H1 (cell line): Measurements from ENCODE around the gene NASP.

ENCODE experiments used
- CBX5 ChIP-seq: fragments of 300-800, 300-1000 bp; sonication (generic); IDR thresholded peaks from 2 replicates; pipeline ENCODE4 v1.7.1; 2016; ENCODE audit warnings: antibody characterized with exemption, low read length, low read depth
- CTCF ChIP-seq, 3 experiments: IDR thresholded peaks; 1 replicate in 2 of 3; 2 replicates in 1 of 3; pipeline versions ENCODE4 v1.5.1 to v1.6.1; 2011; ENCODE audit warnings: low read length in 3 of 3, mild to moderate bottlenecking in 3 of 3, inconsistent platforms in 2 of 3, low read depth in 1 of 3, moderate library complexity in 1 of 3; ENCODE audit not compliant: insufficient read depth in 1 of 3; ENCODE audit errors: control extremely low read depth in 1 of 3
- EGR1 ChIP-seq: IDR thresholded peaks from 2 replicates; pipeline ENCODE4 v1.6.1; 2011; ENCODE audit warnings: low read depth, low read length, borderline replicate concordance
- GABPA ChIP-seq: IDR thresholded peaks from 2 replicates; pipeline ENCODE4 v1.6.1; 2011; ENCODE audit warnings: mild to moderate bottlenecking, low read length, moderate library complexity, borderline replicate concordance; ENCODE audit not compliant: insufficient read depth
- KDM5A ChIP-seq: fragments of 200-600 bp; IDR thresholded peaks from 2 replicates; pipeline ENCODE4 v1.7.1; 2012; ENCODE audit warnings: mild to moderate bottlenecking, low read length, inconsistent platforms, mixed read lengths
- MAX ChIP-seq: IDR thresholded peaks from 2 replicates; pipeline ENCODE4 v1.6.1; 2012; ENCODE audit warnings: inconsistent platforms
- SIN3A ChIP-seq, 2 experiments: IDR thresholded peaks in 1 of 2; conservative IDR thresholded peaks in 1 of 2; 2 replicates each; pipeline ENCODE4 v1.6.1; 2011 to 2012; ENCODE audit warnings: low read length in 2 of 2, improper control_type of control experiment in 1 of 2, low read depth in 1 of 2, mild to moderate bottlenecking in 1 of 2
- TCF12 ChIP-seq: IDR thresholded peaks from 2 replicates; pipeline ENCODE4 v1.6.1; 2011; ENCODE audit warnings: low read depth, mild to moderate bottlenecking, low read length

DNA sequence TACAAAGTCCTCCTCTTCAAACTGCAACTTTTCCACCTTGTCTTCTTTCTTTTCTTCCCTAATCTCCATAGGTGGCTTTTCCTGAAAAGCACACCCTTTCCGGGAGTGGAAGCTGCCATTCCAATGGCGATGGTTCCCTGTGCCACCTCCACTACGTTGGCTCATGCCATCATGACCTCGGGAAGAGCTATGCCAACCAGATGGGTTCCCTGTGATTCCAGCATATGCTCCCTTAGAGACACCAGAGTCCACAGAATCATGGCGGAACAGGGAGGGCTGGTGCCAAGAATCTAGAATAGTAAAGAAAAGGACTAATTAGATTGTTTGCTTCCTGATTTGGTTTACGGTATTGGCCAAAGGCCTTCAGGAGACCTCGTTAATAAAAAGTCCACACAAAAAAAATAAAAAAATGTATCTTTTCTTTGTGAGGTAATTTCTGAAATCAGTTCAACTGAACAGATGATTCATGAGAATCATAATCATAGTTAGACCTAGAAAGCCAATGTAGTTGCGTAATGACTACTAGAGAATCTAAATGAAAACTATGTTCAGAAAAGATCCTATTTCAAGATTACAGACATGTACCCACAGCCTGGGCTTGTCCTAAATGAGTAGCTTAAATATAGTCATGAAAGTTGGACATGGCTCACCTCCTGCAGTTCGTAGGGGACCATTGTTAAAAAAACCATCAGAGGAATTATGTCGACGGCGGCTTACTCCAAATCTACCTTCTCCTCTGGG lies 70.9 kb downstream of the NASP start:
- TF ChIP-seq SIN3A (conservative IDR thresholded peaks at IDR 0.05 in 1 of 2, IDR thresholded peaks at IDR 0.05 in 1 of 2; ENCODE audit: low read depth in 1 of 2, low read length in 2 of 2) (no peak), KDM5A (no peak), GABPA (no peak), CTCF (IDR thresholded peaks at IDR 0.05; ENCODE audit: control extremely low read depth in 1 of 3, insufficient read depth in 1 of 3, low read depth in 1 of 3, low read length in 3 of 3) (no peak), EGR1 (no peak), MAX (no peak), CBX5 (no peak), TCF12 (no peak)
